HG03460 (cell line): Measurements from ENCODE around the gene KRTAP10-9.
"Not testable (repeated sequence)": the region's sequence is repeated elsewhere in the genome, so short reads cannot be mapped to it uniquely, and the experiment has no call there.

Experiments used
- ATAC-seq: cut with Tn5 transposase; IDR thresholded peaks from one replicate; pipeline ENCODE4 v1.9.1; 2021; ENCODE audit not compliant: unreplicated experiment

Gene KRTAP10-9

DNA sequence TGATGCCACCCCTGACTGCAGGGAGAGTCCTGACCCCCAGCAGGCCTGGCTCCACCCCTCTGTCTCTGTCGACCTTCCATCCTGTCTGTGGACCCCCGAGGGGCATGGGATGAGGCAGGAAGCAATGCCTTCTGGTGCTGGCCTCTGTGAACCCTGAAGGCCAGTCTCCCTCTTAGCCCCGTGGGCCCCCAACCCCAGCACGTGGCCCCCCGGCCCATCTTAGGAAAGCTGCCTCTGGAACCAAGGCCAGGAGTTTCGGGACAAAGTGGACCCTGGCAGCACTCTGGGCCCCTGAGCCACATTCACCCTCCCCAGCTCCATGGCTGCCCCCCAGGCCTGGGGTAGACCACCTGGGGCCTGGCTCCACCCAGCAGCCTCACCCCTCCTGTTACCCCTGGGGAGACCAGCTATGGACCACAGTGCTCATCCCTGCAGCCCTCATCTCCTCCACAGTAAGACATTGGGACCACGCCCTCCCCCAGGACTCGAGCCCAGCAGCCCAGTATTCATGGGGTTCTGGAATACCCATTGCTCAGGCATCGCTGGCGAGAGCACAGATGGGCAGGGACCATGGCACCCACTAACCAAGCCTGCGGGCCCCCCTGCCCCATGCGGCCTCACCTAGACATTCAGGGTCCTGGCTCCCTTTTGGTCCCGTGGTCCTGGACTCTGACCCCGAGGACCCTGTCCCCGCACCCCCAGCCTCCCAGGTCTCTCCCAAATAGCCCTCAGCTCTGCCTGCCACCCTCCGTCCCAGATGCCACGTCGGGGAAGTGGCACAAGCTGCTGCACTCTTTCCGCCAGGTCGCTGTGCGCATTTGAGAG, 11.8 kb downstream of the KRTAP10-9 start:
- not testable (repeated sequence) for ATAC-seq

GRCh38 chr21:44639331-44639655, 12.4 kb downstream of the KRTAP10-9 start:
- ATAC-seq: no peak

- no peak for ATAC-seq
Observed at GRCh38 chr21:44640761-44641160, 13.9 kb downstream of the KRTAP10-9 start.

DNA sequence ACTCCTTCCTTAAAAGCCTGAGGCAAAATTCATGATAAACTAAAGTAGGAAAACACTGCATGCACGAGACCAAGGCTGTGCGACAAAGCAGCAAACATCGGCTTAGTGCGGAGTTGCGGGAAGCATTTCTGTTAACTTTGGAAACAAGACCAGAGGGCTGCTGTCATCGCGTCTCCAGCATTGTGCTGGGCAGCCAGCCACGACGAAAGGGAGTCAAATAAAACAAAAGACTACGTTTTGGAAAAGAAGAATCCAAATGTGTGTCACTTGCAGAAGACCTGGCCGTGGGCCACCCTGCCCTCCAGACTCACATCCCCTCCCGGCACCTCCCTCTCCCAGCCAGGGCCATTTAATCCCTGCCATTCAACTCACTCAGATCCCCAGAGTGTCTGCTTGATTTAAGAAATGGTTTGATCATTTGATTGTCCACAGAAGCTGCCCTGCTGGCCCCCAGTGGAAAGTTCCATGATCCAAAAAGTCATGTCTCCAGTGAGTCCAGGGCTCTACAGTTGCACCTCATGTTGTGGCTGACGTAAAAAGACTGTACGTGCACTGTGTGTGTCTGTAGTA, 16.9 kb downstream of the KRTAP10-9 start:
- no peak for ATAC-seq

GRCh38 chr21:44644878-44645277, 18.0 kb downstream of the KRTAP10-9 start:
- ATAC-seq: no peak

GRCh38 chr21:44646366-44647221, 19.7 kb downstream of the KRTAP10-9 start, which contains the start of gene KRTAP10-11:
Gene KRTAP10-11 (plus strand): TSS chr21:44646414. CDS start chr21:44646459, 45 bp downstream.
- not testable (repeated sequence) for ATAC-seq

DNA sequence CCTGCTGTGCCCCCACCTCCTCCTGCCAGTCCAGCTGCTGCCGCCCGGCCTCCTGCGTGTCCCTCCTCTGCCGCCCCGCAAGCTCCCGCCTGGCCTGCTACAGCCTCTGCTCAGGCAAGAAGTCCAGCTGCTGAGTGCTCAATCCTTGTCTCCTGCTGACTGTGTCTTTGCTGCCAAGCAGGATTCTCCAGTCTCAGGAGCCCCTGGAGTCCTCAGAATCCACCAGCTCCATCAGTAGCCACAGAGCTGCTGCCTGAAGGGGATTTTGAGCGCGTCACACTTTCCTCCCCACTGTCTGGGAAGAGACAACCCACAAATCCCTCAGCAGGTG, 20.3 kb downstream of the KRTAP10-9 start:
- ATAC-seq: no peak

DNA sequence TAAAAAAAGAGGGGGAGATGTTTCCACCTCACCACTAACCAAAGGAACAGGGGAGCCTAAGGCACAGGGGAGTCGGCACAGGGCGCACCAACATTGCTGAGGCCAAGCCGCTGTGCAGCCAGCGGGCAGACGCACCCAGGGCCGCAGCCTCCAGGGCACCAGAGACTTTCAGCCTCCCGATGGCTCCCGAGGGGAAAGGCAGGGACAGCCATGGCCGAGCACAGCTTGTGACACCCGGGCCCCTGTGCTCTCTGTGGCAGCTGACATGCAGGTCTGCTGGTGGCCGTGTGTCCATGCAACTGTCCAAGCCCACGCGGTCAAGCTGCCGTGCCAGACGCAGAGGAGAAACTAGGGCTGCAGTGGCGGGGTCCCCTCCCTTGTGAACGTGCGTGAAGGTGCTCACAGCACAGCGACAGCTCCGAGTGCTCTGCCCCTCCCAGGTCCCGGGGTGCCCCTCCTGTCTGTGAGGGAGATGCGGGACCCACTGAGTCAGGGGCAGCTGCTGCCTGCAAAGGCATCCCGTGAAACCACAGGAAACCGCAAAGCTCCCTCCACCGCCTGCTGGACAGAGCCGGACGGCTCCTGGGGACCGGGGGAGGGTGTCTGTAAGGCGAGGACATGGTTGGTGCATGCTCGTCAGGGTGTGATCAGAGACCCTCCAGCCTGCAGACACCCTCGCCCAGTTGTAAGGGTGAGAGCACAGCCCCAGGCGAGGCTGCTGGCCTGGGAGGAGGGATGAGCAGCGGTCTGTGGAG, 21.8 kb downstream of the KRTAP10-9 start:
- no peak for ATAC-seq

- ATAC-seq: no peak
Observed at GRCh38 chr21:44649521-44650100, 22.7 kb downstream of the KRTAP10-9 start.

DNA sequence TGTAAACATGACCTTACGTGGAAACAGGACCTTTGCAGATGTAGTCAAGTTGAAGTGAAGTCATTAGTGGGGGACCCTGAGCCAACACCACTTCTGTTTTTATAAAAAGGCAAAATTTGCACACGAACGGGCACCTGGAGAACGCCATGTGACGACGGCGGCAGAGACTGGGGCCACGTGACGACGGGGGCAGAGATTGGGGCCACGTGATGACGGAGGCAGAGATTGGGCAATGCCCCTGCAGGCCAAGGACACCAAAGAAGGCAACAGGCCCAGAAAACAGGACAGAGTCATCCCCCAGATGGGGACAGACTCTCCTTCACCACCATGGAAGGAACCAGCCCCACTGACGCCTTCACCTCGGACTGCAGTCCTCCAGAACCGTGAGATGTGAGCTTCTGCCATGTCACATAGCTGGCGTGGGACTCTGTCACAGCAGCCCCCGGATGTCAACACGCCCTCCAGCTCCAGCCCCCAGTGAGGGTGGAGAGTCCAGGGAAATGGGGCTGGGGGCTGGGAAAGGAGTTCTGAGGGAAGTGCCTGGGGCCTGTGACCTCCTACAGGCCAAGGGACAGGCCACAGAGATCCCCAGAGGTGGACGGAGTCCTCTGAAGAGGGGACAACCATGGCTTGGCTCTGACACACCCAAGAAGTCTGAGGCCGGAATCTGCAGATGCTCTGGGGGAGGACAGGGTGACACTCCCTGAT, 23.5 kb downstream of the KRTAP10-9 start:
- no peak for ATAC-seq

- ATAC-seq: no peak
Observed at GRCh38 chr21:44650973-44651675, 24.2 kb downstream of the KRTAP10-9 start.

- ATAC-seq: no peak
Observed at GRCh38 chr21:44653123-44653522, 26.2 kb downstream of the KRTAP10-9 start.

DNA sequence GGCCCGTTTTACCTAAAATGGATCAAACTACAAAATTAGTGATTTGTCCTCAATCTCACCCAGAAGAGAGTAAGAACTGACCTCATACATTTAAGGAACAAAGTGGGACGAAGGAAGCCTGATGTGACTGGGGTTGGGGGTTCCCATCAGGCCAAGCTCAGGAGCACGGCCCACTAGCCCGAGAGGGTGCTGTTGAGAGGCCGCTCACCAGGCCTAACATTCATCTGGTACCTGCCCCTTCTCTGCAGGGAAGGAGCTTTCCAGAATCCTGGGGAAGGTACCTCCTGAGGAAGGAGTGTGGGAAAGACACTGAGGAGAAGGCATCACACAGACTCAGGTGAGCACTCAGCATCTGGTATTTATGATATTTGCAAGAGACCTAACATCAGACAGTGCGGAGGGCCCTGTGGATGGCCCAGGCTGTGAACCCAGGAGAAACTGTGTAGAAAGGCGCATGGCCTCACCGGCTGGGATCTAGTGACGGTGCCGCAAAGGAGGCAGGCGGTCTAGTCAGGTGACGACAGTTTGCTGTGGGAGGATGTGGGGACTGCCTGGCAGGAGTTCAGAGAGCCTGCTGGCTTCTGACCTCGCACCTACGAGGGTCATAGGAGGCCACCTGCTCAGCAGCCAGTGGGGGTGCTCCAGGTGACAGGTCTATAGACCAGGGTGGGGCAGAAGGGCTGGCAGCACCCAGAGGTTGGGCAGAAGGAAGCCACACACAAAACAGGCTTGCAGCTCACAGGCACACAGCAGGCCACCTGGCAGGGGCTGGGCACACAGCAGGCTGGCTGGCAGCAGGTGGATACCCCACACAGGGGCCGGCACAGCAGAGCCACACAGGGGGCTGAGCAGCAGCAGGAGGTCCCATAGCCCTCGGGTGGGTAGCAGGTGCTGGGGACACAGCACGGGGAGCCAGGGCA, 27.0 kb downstream of the KRTAP10-9 start:
- no peak for ATAC-seq

- ATAC-seq: no peak
Observed at GRCh38 chr21:44654576-44655175, 27.8 kb downstream of the KRTAP10-9 start, which contains the start of gene KRTAP12-4. Gene KRTAP12-4 (minus strand): TSS chr21:44654659. CDS start chr21:44654614, 45 bp downstream.

GRCh38 chr21:44656868-44657267, 30.0 kb downstream of the KRTAP10-9 start:
- ATAC-seq: no peak

DNA sequence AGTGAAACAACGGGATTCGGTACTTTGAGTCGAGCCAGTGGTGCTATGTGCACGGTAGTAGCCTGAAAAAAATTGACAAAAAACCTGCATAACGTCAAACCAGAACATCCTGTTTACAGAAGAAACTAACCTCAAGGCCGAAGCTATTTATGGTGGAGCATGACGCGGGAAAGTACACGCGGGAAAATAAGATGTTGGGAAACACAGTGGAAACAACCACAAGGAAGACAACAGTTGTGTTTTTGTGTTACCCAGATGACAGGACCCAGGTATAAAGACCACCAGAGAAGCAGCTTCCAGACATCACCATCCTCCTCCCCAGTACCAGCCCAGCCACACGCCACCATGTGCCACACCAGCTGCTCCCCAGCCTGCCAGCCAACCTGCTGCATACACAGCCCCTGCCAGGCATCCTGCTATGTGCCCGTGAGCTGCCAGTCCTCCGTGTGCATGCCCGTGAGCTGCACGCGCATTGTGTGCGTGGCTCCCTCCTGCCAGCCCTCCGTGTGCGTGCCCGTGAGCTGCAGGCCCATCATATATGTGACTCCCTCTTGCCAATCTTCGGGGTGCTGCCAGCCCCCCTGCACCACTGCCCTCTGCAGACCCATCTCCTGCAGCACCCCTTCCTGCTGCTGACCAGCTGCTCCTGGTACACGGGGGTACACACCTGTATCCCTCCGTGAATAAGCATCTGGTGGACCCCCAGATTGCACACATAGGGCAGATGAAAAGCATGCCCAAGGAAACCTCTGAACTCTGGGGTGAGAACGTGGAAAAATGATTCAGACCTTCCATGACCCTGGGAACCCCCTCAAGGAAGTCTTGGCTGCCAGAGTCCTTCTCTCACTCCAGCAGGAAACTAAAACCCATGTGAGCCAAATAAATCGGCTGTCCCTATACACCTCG, 31.0 kb downstream of the KRTAP10-9 start, which contains the start of gene KRTAP12-3:
Gene KRTAP12-3 (plus strand): TSS at position 298 of the 906 bp plus-strand sequence. CDS start 48 bp downstream, at position 346.
- ATAC-seq: no peak

- no peak for ATAC-seq
Observed at GRCh38 chr21:44658541-44658910, 31.6 kb downstream of the KRTAP10-9 start.
